B cell (primary cell): ENCODE data around the gene IPO4. TPM values are rescaled to one million over a fixed set of nuclear protein-coding genes. Genes with fewer than 3 reads are reported as not detected.

ENCODE experiments used
- ATAC-seq: fragments of 200-7000 bp; cut with Tn5 transposase; one replicate; pipeline ENCODE4 v1.10.0; 2021; ENCODE audit warnings: low read depth, mild to moderate bottlenecking, moderate number of reproducible peaks, moderate library complexity
- CTCF ChIA-PET: fragments of 350-600 bp; sonication (Branson Sonifier 250); formaldehyde crosslinking; loops from one replicate; lab custom pipeline; 2021; ENCODE audit warnings: antibody characterized with exemption, inconsistent platforms; lab: Charles Lee
- POLR2A ChIA-PET: fragments of 350-600 bp; sonication (Branson Sonifier 250); formaldehyde crosslinking; loops from one replicate; lab custom pipeline; 2021; ENCODE audit warnings: antibody characterized with exemption; lab: Charles Lee
- DNase-seq: peaks from one replicate; pipeline ENCODE4 v3.0.0; 2013
- H2AFZ ChIP-seq: 2 replicates; pipeline ENCODE4 v1.6.1; 2012; ENCODE audit warnings: mild to moderate bottlenecking, low read depth, low read length; ENCODE audit not compliant: insufficient read depth, poor library complexity, severe bottlenecking
- H3K27ac ChIP-seq, 2 donors: 1 replicate in 1 of 2; 2 replicates in 1 of 2; pipeline ENCODE4 v1.5.1; 2012 to 2013; ENCODE audit warnings: low read length in 2 of 2, mild to moderate bottlenecking in 2 of 2, moderate library complexity in 1 of 2
- H3K27me3 ChIP-seq, 4 experiments: fragments of 200-600 bp in 1 of 4; sonication (generic) in 1 of 4; replicated peaks in 1 of 4; 1 replicate in 2 of 4; 2 replicates in 2 of 4; pipeline versions ENCODE4 v1.6.1 to v1.7.0; 2013 to 2016; ENCODE audit warnings: low read length in 3 of 4, mild to moderate bottlenecking in 2 of 4, mixed read lengths in 1 of 4, moderate library complexity in 1 of 4; ENCODE audit not compliant: insufficient read depth in 4 of 4, control insufficient read depth in 3 of 4; ENCODE audit errors: control extremely low read depth in 1 of 4
- H3K36me3 ChIP-seq, 2 experiments: replicated peaks in 1 of 2; 1 replicate in 1 of 2; 2 replicates in 1 of 2; pipeline versions ENCODE4 v1.6.1 to v1.7.1; 2013; ENCODE audit warnings: low read length in 1 of 2; ENCODE audit not compliant: insufficient read depth in 2 of 2, control insufficient read depth in 1 of 2; ENCODE audit errors: control extremely low read depth in 1 of 2, extremely low read depth in 1 of 2
- H3K4me1 ChIP-seq, 2 donors: fragments of 200-600 bp in 1 of 2; sonication (generic) in 1 of 2; 1 replicate in 1 of 2; 2 replicates in 1 of 2; pipeline versions ENCODE4 v1.5.1 to v1.6.1; 2013 to 2017; ENCODE audit warnings: low read length in 2 of 2; ENCODE audit not compliant: control insufficient read depth in 2 of 2, insufficient read depth in 2 of 2
- H3K4me2 ChIP-seq: replicated peaks from 2 replicates; pipeline ENCODE3; 2012; ENCODE audit warnings: mild to moderate bottlenecking, low read depth, low read length; ENCODE audit not compliant: poor library complexity, severe bottlenecking
- H3K4me3 ChIP-seq, 5 experiments: fragments of 200-600 bp in 1 of 5; sonication (generic) in 1 of 5; 1 replicate in 3 of 5; 2 replicates in 2 of 5; pipeline versions ENCODE4 v1.5.1 to v1.7.0; 2011 to 2016; ENCODE audit warnings: low read length in 4 of 5, mild to moderate bottlenecking in 4 of 5, low read depth in 2 of 5, control low read depth in 1 of 5, moderate library complexity in 1 of 5; ENCODE audit not compliant: insufficient read depth in 1 of 5; ENCODE audit errors: control extremely low read depth in 1 of 5, extremely low read depth in 1 of 5
- H3K79me2 ChIP-seq: fragments of 200-600 bp; sonication (generic); one replicate; pipeline ENCODE4 v1.6.0; 2016; ENCODE audit warnings: low read length; ENCODE audit not compliant: control insufficient read depth, insufficient read depth
- H3K9ac ChIP-seq: fragments of 200-600 bp; sonication (generic); 2 replicates; pipeline ENCODE4 v1.6.1; 2017; ENCODE audit warnings: mild to moderate bottlenecking, low read length, moderate library complexity
- H3K9me3 ChIP-seq, 3 donors: one replicate each; pipeline versions ENCODE4 v1.6.1 to v1.7.1; 2013; ENCODE audit warnings: low read length in 2 of 3; ENCODE audit not compliant: control insufficient read depth in 2 of 3, insufficient read depth in 1 of 3; ENCODE audit errors: control extremely low read depth in 1 of 3
- H4K20me1 ChIP-seq: 2 replicates; pipeline ENCODE4 v1.6.0; 2012; ENCODE audit warnings: mild to moderate bottlenecking, low read length; ENCODE audit not compliant: insufficient read depth, control insufficient read depth, poor library complexity, severe bottlenecking
- H3K27ac Mint-ChIP-seq: one replicate; pipeline ENCODE4 v1.8.0; 2021; ENCODE audit warnings: mixed read lengths
- H3K27me3 Mint-ChIP-seq: one replicate; pipeline ENCODE4 v1.8.0; 2021; ENCODE audit warnings: mixed read lengths
- H3K4me1 Mint-ChIP-seq: one replicate; pipeline ENCODE4 v1.8.0; 2021; ENCODE audit warnings: mixed read lengths
- H3K4me3 Mint-ChIP-seq: one replicate; pipeline ENCODE4 v1.8.0; 2021; ENCODE audit warnings: mixed read lengths
- H3K9me3 Mint-ChIP-seq: one replicate; pipeline ENCODE4 v1.8.0; 2022; ENCODE audit warnings: mixed read lengths; ENCODE audit not compliant: insufficient read depth
- CTCF ChIP-seq: fragments of 200-600 bp; IDR thresholded peaks from one replicate; pipeline ENCODE4 v1.8.0; 2022; ENCODE audit warnings: antibody characterized with exemption, mild to moderate bottlenecking
- EZH2 ChIP-seq: IDR thresholded peaks from 2 replicates; pipeline ENCODE4 v1.6.1; 2012; ENCODE audit warnings: borderline replicate concordance, low read depth, mild to moderate bottlenecking, moderate library complexity, low read length; ENCODE audit not compliant: insufficient read depth, poor library complexity, severe bottlenecking
- WGBS: methylation state at CpG from one replicate; pipeline ENCODE4 v1.1.5; 2013; ENCODE audit warnings: missing lambda C conversion rate; ENCODE audit not compliant: insufficient coverage; 5-methylcytosine and 5-hydroxymethylcytosine counted together
- intact Hi-C: fragments of 100-400 bp; cut with micrococcal nuclease; formaldehyde crosslinking; loops from one replicate; pipeline ENCODE4 v1.10.0; 2022
- polyA plus RNA-seq: library from polyadenylated mRNA; depleted of rRNA; stranded (reverse); fragments of >200 nt; gene quantifications from 2 replicates; pipeline ENCODE4 v1.2.3, GENCODE V29; 2012
- total RNA-seq, 2 donors: library from RNA; stranded (reverse); fragments of 120-200 nt in 1 of 2; gene quantifications; 1 replicate in 1 of 2; 2 replicates in 1 of 2; pipeline versions ENCODE4 v1.2.3 to v1.2.4, GENCODE V29; 2013 to 2022

The IPO4 gene
- total and polyA plus RNA-seq, 2 donors (not counting 1 experiment from before 2014, with no cell fraction given) = 28.3 to 35.0 TPM

DNA sequence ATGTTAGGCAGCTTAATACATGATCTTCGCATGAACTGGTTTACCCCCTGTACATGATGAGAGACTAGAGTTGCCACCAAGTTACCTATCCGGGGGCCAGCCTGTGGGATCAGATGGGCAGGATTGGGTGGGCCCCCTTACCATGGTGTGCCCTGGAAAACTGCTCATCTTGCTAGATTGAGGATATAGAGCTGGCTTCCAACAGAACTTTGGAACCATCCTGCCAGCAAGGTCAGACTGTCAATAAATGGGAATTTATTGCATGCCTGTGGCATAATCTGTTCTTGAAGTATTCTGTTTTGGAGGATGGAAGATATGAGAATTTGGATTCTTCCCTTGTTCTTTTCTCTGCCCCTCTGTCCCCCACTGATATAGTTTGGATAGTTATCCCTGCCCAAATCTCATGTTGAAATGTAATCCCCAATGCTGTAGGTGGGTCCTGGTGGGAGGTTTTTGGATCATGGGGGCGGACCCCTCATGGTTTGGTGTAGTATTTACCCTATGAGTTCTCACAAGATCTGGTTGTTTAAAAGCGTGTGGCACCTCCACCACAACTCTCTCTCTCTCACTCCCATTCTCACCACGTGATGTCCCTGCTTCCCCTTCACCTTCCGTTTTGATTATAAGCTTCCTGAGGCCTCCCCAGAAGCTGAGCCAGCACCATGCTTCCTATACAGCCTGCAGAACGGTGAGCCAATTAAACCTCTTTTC lies 10.4 kb upstream of the IPO4 start:
- Mint-ChIP-seq H3K4me3 (no peak overlapping the region), H3K9me3 (no peaks in the 10 kb centered on the region), H3K27ac (peak overlapping the region; percentile 60), H3K4me1 (peaks cover 37% of the 10 kb centered on the region), H3K27me3 (no peaks in the 10 kb centered on the region)
- TF ChIP-seq EZH2 (no peak), CTCF (no peak)
- POLR2A ChIA-PET = no interaction called here
- Histone ChIP-seq H3K4me2 (no peak overlapping the region), H3K27me3 (no peaks in the 10 kb centered on the region), H3K4me1 (peaks cover 24 to 25% of the 10 kb centered on the region in 2 donors), H4K20me1 (no peaks in the 10 kb centered on the region), H2AFZ (no peak overlapping the region), H3K9me3 (no peaks in the 10 kb centered on the region), H3K27ac (no peak overlapping the region), H3K9ac (no peak overlapping the region), H3K79me2 (peaks cover 63% of the 10 kb centered on the region), H3K4me3 (no peak overlapping the region), H3K36me3 (peaks cover 2 to 14% of the 10 kb centered on the region in 2 experiments)
- intact Hi-C loops = loop anchor here (5.0 kb wide), 1 partner anchor 98 kb away; the partner anchor contains the start of genes DHRS1 and NOP9
- 87% methylated on average over 3 of the region's 7 CpGs for WGBS
- CTCF ChIA-PET = interaction anchor here (0.7 kb wide), 1 partner anchor 211 kb away, joined by 3 read pairs; no protein-coding TSS in a partner anchor
- ATAC-seq (no peak), DNase-seq (no peak)

GRCh38 chr14:24197056-24197450 lies 8.4 kb upstream of the IPO4 start:
- Histone ChIP-seq H3K27me3 (no peaks in the 10 kb centered on the region), H3K9ac (no peak overlapping the region), H3K36me3 (peaks cover 0 to 17% of the 10 kb centered on the region in 2 experiments), H3K27ac (peak overlapping the region; percentile 98 to 99), H3K9me3 (no peaks in the 10 kb centered on the region), H2AFZ (no peak overlapping the region), H3K4me3 (no peak overlapping the region), H3K4me2 (peak overlapping the region; percentile 91), H3K4me1 (peaks cover 25 to 26% of the 10 kb centered on the region in 2 donors), H4K20me1 (no peaks in the 10 kb centered on the region), H3K79me2 (peaks cover 70% of the 10 kb centered on the region)
- ATAC-seq (no peak), DNase-seq (no peak)
- Mint-ChIP-seq H3K9me3 (no peaks in the 10 kb centered on the region), H3K27me3 (no peaks in the 10 kb centered on the region), H3K27ac (peak overlapping the region; percentile 80), H3K4me3 (peak overlapping the region; percentile 89), H3K4me1 (peaks cover 49% of the 10 kb centered on the region)
- WGBS = 0% methylated on average over 1 of the region's 2 CpGs
- TF ChIP-seq EZH2 (no peak), CTCF (no peak)
- intact Hi-C loops = loop anchor here (5.0 kb wide), 1 partner anchor 100 kb away; the partner anchor contains the start of genes DHRS1 and NOP9
- ChIA-PET POLR2A (interaction anchor here (1.1 to 3.6 kb wide), 4 partner anchors 10 to 116 kb away, joined by 3 to 64 read pairs (median 10); partner anchors contain the start of genes CHMP4A, MDP1, PSME2 and RNF31), CTCF (interaction anchor here (1.0 to 2.3 kb wide), 4 partner anchors 16 to 36 kb away, joined by 4 to 21 read pairs (median 8); partner anchors contain the start of genes CHMP4A, IRF9 and MDP1)
